Panc1 (cell line): ENCODE measurements around the gene BAZ2B.

Experiments
- POLR2AphosphoS5 ChIP-seq: IDR thresholded peaks from 2 replicates; pipeline ENCODE4 v1.6.1; 2012; ENCODE audit warnings: mild to moderate bottlenecking, low read depth, low read length, moderate library complexity
- SIN3A ChIP-seq: IDR thresholded peaks from 2 replicates; pipeline ENCODE4 v1.6.1; 2012; ENCODE audit warnings: low read depth, mild to moderate bottlenecking, low read length, moderate library complexity, borderline replicate concordance; ENCODE audit not compliant: insufficient read depth
- TF ChIP-seq, protein P1 (sequence below): fragments of 450-650 bp; IDR thresholded peaks from 2 replicates; pipeline ENCODE4 v1.5.1; 2017; ENCODE audit warnings: mild to moderate bottlenecking
- TF ChIP-seq, protein P2 (sequence below), 2 experiments: IDR thresholded peaks; 2 replicates each; pipeline ENCODE4 v1.6.1; 2011 to 2012; ENCODE audit warnings: low read depth in 2 of 2, control low read depth in 1 of 2, low read length in 1 of 2, mild to moderate bottlenecking in 1 of 2, moderate library complexity in 1 of 2; ENCODE audit not compliant: insufficient read depth in 1 of 2

DNA sequence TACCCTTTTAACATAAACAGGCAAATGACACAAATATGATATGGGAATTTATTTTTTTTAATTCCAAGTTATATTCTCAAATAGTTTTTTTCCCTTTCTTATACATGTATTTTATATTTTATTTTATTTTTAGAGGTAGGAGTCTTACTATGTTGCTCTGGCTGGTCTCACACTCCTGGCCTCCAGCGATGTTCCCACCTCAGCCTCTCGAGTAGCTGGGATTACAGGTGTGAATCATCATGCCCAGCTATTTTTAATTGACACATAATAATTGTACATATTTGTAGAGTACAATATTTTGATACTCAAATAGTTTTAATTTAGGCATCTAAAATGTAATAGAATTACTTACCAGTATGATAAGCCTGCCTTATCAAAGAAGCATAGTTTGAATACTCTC, 12.2 kb downstream of the BAZ2B start:
- TF ChIP-seq, protein P1, sequence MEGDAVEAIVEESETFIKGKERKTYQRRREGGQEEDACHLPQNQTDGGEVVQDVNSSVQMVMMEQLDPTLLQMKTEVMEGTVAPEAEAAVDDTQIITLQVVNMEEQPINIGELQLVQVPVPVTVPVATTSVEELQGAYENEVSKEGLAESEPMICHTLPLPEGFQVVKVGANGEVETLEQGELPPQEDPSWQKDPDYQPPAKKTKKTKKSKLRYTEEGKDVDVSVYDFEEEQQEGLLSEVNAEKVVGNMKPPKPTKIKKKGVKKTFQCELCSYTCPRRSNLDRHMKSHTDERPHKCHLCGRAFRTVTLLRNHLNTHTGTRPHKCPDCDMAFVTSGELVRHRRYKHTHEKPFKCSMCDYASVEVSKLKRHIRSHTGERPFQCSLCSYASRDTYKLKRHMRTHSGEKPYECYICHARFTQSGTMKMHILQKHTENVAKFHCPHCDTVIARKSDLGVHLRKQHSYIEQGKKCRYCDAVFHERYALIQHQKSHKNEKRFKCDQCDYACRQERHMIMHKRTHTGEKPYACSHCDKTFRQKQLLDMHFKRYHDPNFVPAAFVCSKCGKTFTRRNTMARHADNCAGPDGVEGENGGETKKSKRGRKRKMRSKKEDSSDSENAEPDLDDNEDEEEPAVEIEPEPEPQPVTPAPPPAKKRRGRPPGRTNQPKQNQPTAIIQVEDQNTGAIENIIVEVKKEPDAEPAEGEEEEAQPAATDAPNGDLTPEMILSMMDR, result no peak
- TF ChIP-seq, protein P2, sequence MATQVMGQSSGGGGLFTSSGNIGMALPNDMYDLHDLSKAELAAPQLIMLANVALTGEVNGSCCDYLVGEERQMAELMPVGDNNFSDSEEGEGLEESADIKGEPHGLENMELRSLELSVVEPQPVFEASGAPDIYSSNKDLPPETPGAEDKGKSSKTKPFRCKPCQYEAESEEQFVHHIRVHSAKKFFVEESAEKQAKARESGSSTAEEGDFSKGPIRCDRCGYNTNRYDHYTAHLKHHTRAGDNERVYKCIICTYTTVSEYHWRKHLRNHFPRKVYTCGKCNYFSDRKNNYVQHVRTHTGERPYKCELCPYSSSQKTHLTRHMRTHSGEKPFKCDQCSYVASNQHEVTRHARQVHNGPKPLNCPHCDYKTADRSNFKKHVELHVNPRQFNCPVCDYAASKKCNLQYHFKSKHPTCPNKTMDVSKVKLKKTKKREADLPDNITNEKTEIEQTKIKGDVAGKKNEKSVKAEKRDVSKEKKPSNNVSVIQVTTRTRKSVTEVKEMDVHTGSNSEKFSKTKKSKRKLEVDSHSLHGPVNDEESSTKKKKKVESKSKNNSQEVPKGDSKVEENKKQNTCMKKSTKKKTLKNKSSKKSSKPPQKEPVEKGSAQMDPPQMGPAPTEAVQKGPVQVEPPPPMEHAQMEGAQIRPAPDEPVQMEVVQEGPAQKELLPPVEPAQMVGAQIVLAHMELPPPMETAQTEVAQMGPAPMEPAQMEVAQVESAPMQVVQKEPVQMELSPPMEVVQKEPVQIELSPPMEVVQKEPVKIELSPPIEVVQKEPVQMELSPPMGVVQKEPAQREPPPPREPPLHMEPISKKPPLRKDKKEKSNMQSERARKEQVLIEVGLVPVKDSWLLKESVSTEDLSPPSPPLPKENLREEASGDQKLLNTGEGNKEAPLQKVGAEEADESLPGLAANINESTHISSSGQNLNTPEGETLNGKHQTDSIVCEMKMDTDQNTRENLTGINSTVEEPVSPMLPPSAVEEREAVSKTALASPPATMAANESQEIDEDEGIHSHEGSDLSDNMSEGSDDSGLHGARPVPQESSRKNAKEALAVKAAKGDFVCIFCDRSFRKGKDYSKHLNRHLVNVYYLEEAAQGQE (IDR thresholded peaks at IDR 0.05; ENCODE audit: insufficient read depth in 1 of 2, low read depth in 2 of 2, low read length in 1 of 2), result no peak
- TF ChIP-seq POLR2AphosphoS5, result no peak
- TF ChIP-seq SIN3A, result no peak
